ENCODE data around the gene TBRG1.

The TBRG1 gene

DNA sequence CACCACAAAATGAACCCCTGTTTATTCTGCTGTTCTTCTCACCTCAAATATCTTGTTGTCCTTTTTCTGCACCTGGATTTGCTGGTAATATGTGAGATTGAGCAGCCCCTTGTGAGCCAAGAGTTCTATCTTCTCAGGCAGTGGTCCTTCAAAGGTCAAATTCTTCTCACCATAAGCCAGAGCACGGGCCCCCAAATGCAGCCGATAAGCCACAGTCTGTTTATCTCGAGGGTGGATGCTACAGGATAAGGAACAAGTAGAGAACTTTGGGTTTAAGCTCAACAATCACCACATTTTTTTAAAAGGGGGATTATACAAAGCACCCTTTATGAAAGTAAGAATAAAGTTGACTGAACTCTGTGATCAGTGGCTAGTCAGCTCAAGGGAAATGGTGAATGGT is 15.8 kb downstream of the TBRG1 start:
- TF ChIP-seq, protein P1, sequence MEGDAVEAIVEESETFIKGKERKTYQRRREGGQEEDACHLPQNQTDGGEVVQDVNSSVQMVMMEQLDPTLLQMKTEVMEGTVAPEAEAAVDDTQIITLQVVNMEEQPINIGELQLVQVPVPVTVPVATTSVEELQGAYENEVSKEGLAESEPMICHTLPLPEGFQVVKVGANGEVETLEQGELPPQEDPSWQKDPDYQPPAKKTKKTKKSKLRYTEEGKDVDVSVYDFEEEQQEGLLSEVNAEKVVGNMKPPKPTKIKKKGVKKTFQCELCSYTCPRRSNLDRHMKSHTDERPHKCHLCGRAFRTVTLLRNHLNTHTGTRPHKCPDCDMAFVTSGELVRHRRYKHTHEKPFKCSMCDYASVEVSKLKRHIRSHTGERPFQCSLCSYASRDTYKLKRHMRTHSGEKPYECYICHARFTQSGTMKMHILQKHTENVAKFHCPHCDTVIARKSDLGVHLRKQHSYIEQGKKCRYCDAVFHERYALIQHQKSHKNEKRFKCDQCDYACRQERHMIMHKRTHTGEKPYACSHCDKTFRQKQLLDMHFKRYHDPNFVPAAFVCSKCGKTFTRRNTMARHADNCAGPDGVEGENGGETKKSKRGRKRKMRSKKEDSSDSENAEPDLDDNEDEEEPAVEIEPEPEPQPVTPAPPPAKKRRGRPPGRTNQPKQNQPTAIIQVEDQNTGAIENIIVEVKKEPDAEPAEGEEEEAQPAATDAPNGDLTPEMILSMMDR (IDR thresholded peaks at IDR 0.05; ENCODE audit: extremely low read depth, missing control alignments): no peak
- no peak for DNase-seq (ENCODE audit: low spot score)

DNA sequence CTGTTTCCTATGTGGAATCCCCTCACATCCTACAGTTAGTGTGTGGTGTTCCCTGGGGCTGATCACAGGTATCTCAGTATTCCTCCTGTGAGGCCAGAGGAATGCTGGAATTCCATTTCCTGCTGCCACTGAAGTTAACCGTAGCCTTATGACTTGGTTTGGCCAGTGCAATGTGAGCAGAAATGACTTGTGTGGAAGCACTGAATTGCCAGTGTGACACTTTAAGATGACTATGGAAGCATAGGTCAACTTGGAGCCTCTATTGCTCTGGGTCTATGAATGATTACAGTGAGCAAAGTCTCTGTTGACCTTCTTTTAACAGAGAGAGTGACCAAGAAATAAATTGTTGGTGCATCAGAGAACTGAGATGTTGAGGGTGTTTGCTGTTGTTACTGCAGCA is 16.5 kb downstream of the TBRG1 start:
- TF ChIP-seq, protein P1 (IDR thresholded peaks at IDR 0.05; ENCODE audit: extremely low read depth, missing control alignments): no peak

DNA sequence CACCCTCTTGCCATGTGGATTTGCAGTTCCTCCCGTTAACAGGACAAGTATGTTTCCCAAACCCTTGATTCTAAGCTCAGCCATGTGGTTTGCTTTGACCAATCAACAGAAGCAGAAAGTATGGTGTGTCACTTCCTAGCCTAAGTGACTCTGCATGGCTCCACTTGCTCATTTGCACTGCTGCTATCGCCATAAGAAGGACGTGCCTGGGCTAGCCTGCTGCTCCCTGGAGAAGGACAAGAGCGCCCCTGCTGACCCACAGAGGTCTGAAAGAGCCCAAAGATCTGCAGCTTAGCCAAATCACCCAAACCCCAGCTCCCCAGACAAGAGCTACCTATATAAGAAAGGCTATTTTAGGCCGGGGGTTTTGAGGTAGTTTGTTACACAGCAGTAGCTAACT is 18.0 kb downstream of the TBRG1 start:
- no peak for DNase-seq (ENCODE audit: low spot score)
- TF ChIP-seq, protein P1 (IDR thresholded peaks at IDR 0.05; ENCODE audit: extremely low read depth, missing control alignments): no peak

More for the DNA sequence above, 16.5 kb downstream of the TBRG1 start:
- DNase-seq (ENCODE audit: low spot score): no peak

DNA sequence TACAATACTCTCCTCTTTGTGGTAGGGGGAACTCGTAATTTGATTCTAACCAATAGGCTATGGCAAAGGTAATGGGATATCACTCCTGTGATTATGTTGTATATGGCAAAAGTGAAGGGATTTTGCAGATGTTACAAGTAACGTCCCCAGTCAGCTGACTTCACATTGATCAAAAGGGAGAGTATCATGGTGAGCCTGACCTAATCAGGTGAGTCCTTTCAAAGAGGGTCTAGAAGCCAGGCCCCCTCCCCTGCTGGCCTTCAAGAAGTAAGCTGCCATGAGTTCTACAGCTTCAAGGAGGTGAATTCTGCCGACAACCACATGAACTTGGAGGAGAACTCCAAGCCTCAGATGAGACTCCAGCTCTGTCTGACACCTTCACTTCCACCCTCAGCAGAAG is 20.0 kb downstream of the TBRG1 start:
- TF ChIP-seq, protein P1 (IDR thresholded peaks at IDR 0.05; ENCODE audit: extremely low read depth, missing control alignments): no peak
- no peak for DNase-seq (ENCODE audit: low spot score)

DNA sequence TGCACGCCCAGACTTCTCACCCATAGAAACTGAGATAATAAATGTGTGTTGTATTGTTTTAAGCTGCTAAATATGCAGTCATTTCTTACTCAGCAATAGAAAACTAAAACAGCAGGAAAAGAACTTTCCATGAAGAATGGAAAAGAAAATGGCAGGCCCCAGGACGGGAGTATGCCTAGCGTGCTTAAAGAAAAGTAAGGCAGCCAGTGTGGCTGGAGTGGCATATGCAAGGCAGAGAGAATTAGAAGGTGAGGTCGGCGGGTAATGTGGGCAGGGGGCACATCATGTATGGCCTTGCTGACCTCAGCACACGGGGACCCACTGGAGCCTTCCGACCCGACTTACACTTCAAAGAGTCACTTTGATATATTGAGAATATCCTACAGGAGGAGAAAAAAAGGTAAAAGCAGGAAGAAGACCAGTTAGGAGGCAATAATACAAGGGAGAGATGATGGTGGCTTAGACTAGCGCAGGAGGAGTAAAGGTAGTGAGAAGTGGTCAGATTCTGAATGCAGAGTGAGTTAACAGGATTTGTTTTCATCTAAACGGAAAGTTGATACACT is 20.5 kb downstream of the TBRG1 start:
- no peak for DNase-seq (ENCODE audit: low spot score)

DNA sequence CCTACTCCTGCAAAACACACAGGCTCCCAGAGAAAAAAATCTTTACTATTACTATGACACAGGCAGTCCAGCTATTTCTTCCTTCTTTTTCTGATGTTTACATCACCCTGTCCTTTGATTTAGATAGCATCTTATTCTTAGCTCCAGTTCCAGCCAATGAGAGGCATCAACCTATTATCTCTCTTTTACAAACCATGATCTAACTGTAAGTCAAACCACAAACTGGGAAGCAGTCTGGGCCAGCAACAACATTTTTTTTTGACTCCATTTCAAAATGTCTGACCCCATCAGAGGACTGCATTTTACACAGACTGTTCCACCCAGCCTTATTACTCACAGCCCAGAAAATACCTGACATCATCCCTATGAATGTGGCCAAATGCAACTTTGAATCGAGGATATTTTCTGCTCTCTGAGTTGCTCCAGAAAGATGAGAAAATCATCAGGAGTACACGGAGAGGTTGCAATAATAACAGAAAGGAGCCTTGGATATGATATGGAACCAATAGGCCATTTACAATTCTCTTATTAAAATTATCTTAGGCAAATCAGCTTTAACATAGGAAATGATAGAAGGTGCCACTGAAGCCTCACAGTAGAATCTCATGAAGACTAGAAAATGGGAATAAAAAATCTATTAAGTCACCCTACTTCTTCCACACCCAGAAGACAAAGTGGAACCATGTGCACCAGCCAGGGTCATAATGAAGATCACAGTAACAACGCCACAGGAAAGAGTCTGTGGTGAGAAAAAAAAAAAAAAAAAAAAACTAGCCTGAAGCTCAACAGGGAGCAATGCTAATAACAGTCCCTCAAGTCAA is 21.2 kb downstream of the TBRG1 start:
- DNase-seq (ENCODE audit: low spot score): no peak
- TF ChIP-seq, protein P1 (IDR thresholded peaks at IDR 0.05; ENCODE audit: extremely low read depth, missing control alignments): no peak

More for the DNA sequence above, 20.5 kb downstream of the TBRG1 start:
- TF ChIP-seq, protein P1 (IDR thresholded peaks at IDR 0.05; ENCODE audit: extremely low read depth, missing control alignments): no peak

Measured in GM20000 (cell line).